Measurements from ENCODE around the gene TAS2R4.
"Not testable (repeated sequence)": the region's sequence is repeated elsewhere in the genome, so short reads cannot be mapped to it uniquely, and the experiment has no call there.

TAS2R4 gene

DNA sequence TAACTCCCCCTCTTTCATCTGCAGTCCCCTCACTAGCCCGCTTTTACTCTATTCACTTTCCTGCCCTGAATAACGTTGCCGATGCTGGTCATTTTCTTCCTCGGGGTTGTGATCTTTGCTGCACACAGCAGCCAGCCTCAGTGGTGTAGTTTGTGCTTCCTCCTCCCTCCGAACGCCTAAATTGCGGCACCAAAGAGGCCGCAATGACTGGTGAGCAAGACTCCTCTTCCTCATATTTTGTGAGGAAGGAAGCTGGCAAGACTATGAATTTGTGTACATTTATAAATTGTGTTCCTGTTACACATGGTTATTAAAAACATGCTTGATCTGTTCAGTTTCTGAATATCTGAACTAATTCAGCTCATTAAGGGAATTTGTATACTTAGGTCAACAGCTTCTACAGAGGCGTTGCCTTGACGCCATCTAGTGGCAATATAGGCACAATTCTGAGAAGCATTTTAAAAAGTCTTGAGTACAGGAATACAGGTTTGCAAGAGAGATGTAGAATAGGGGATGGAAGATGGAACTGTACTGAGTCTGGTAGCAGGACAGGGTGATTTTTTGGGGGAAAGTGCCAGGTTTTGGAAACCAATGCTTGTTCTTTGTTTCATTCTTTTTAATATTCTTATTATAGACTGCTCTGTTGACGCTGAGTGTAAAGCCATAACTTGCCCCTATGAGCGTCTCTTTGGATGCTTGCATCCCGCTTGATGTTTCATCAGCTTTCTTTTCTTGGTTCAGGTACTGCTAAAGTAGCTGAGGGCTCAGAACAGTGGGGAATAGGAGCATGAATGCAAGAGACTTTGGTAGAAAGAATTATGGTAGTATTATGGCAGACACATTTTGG is 9.5 kb downstream of the TAS2R4 start:
- TF ChIP-seq, protein P1, sequence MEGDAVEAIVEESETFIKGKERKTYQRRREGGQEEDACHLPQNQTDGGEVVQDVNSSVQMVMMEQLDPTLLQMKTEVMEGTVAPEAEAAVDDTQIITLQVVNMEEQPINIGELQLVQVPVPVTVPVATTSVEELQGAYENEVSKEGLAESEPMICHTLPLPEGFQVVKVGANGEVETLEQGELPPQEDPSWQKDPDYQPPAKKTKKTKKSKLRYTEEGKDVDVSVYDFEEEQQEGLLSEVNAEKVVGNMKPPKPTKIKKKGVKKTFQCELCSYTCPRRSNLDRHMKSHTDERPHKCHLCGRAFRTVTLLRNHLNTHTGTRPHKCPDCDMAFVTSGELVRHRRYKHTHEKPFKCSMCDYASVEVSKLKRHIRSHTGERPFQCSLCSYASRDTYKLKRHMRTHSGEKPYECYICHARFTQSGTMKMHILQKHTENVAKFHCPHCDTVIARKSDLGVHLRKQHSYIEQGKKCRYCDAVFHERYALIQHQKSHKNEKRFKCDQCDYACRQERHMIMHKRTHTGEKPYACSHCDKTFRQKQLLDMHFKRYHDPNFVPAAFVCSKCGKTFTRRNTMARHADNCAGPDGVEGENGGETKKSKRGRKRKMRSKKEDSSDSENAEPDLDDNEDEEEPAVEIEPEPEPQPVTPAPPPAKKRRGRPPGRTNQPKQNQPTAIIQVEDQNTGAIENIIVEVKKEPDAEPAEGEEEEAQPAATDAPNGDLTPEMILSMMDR (conservative IDR thresholded peaks at IDR 0.05; ENCODE audit: low read depth, low read length), result peak; percentile 87
- H3K4me3 ChIP-seq (ENCODE audit: low read length), result no peak overlapping the region
- DNase-seq (ENCODE audit: low read depth), result peak; percentile 10

DNA sequence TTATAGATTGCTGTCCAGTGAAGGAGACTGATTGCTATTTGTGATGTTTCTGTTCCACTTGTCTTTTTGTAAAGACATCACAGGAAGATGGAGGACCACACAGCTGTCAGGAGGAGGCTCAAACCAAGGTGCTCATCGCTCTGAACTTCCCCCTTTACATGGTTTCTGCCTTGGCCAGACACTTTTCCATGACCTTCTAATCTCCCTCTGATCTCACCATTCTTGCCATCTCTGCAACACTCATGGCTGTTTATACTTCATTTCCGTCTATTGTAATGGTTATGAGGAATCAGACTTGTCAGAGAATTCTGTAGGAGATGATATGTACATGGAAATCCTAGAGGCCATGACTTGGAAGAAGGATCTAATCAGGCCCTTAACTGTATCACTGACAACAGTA is 11.8 kb downstream of the TAS2R4 start:
- TF ChIP-seq, protein P1 (conservative IDR thresholded peaks at IDR 0.05; ENCODE audit: low read depth, low read length), result no peak
- no peak overlapping the region for H3K4me3 ChIP-seq (ENCODE audit: low read length)
- no peak for DNase-seq (ENCODE audit: low read depth)

DNA sequence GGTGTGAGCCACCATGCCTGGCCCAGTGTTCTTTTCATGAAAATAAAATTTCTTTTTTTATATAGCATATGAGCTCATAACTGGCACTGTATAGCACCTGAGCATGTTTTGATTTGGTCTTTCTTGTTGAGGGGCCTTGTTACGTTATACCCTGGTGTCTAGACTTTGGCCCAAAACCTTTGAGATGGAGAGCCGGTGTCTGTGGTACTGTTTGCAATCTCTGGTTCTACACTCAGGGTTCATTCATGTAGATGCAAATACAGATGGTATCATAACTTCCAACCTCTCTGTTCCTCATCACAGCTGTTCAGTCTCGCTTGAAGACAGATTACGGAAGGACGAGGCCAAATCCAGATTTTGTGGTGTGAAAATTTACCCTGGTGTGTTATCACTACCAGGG is 13.4 kb downstream of the TAS2R4 start, which contains the start of gene TAS2R5:
Gene TAS2R5 (plus strand): TSS at position 301 of the 400 bp plus-strand sequence. CDS start 145 bp downstream, outside the sequence.
- TF ChIP-seq, protein P1 (conservative IDR thresholded peaks at IDR 0.05; ENCODE audit: low read depth, low read length), result no peak

DNA sequence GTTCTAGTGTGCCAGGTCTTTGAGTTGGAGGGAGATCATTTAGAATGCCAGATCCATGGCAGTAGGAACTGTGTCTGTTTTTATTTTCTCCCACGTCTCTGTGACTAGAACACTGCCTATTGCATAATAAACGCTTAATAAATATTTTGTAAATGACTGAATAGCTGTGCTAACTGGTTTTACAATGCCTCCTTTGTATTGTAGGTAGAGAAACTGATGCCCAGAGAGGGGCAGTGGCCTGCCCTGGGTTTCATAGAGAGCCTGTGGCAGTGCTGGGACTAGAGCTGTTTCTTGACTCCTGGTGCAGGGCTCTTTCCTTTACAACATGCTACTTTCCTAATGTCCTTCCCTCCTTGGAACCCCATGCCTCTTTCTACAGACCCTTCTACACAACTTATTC is 16.1 kb downstream of the TAS2R4 start:
- no peak overlapping the region for H3K4me3 ChIP-seq (ENCODE audit: low read length)
- no peak for DNase-seq (ENCODE audit: low read depth)
- TF ChIP-seq, protein P1 (conservative IDR thresholded peaks at IDR 0.05; ENCODE audit: low read depth, low read length), result no peak

More for the DNA sequence above, 13.4 kb downstream of the TAS2R4 start, which contains the start of gene TAS2R5:
- H3K4me3 ChIP-seq (ENCODE audit: low read length), result no peak within 1 kb of the TSS
- no peak for DNase-seq (ENCODE audit: low read depth)

DNA sequence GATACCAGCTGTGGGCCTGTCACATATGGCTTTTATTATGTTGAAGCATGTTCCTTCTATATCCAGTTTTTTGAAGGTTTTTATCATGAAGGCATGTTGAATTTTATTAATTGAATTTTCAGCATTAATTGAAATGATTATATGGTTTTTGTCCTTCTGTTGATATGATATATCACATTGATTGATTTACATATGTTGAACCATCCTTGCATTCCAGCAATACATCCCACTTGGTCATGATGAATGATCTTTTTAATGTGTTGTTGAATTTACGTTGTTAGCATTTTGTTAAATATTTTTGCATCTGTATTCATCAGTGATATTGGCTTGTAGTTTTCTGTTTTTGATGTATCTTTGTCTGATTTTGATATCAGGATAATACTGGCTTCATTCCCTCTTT is 43.6 kb downstream of the TAS2R4 start:
- DNase-seq (ENCODE audit: low read depth), result no peak
- no peak overlapping the region for H3K4me3 ChIP-seq (ENCODE audit: low read length)
- TF ChIP-seq, protein P1 (conservative IDR thresholded peaks at IDR 0.05; ENCODE audit: low read depth, low read length), result no peak

DNA sequence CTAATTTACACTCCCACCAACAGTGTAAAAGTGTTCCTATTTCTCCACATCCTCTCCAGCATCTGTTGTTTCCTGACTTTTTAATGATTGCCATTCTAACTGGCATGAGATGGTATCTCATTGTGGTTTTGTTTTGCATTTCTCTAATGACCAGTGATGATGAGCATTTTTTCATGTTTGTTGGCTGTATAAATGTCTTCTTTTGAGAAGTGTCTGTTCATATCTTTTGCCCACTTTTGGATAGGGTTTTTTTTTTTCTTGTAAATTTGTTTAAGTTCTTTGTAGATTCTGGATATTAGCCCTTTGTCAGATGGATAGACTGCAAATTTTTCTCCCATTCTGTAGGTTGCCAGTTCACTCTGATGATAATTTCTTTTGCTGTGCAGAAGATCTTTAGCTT is 46.0 kb downstream of the TAS2R4 start:
- DNase-seq (ENCODE audit: low read depth); H3K4me3 ChIP-seq (ENCODE audit: low read length): not testable (repeated sequence)

All from retinal pigment epithelial cell (primary cell).